ENCODE results near the gene EMP3.

Gene EMP3

GRCh38 chr19:48379058-48379457 is 53.7 kb downstream of the EMP3 start:
- DNase-seq (ENCODE audit: low spot score): no peak

All from globus pallidus (tissue), 1 donor.